Stimulated activated CD8-positive, alpha-beta memory T cell treated with anti-CD3 and anti-CD28 coated beads, Interleukin-7, amount 100 ng/mL, for 24 hours (primary cell): ENCODE results near the gene TBC1D25.
"Not testable (repeated sequence)": the region's sequence is repeated elsewhere in the genome, so short reads cannot be mapped to it uniquely, and the experiment has no call there.

ENCODE experiments used
- DNase-seq: peaks from one replicate; pipeline ENCODE4 v3.0.0-alpha.2; 2020; ENCODE audit warnings: low read depth

The TBC1D25 gene

GRCh38 chrX:48515842-48516241 is 23.7 kb upstream of the TBC1D25 start:
- DNase-seq = no peak

GRCh38 chrX:48516285-48516684 is 23.2 kb upstream of the TBC1D25 start:
- no peak for DNase-seq

GRCh38 chrX:48516987-48517386 is 22.5 kb upstream of the TBC1D25 start:
- DNase-seq = no peak

- not testable (repeated sequence) for DNase-seq
Measured at GRCh38 chrX:48519481-48519880, 20.0 kb upstream of the TBC1D25 start.

- DNase-seq = no peak
Measured at GRCh38 chrX:48520455-48520854, 19.1 kb upstream of the TBC1D25 start.

- no peak for DNase-seq
Measured at GRCh38 chrX:48520976-48521352, 18.6 kb upstream of the TBC1D25 start.

- DNase-seq = peak; percentile 73
Measured at GRCh38 chrX:48521353-48522243, 17.9 kb upstream of the TBC1D25 start, which contains the start of gene EBP. Gene EBP, plus strand, starts transcription at chrX:48521808. Its CDS starts 1,964 bp downstream, at chrX:48523772.

- DNase-seq = no peak
Measured at GRCh38 chrX:48522291-48522690, 17.2 kb upstream of the TBC1D25 start.

- DNase-seq = no peak
Measured at GRCh38 chrX:48523682-48524081, 15.8 kb upstream of the TBC1D25 start.

GRCh38 chrX:48525853-48526252 is 13.7 kb upstream of the TBC1D25 start:
- not testable (repeated sequence) for DNase-seq

- no peak for DNase-seq
Measured at GRCh38 chrX:48530736-48531135, 8.8 kb upstream of the TBC1D25 start.

GRCh38 chrX:48531358-48531959 is 8.1 kb upstream of the TBC1D25 start:
- DNase-seq = no peak

GRCh38 chrX:48532161-48532560 is 7.4 kb upstream of the TBC1D25 start:
- no peak for DNase-seq

- no peak for DNase-seq
Measured at GRCh38 chrX:48533165-48533564, 6.3 kb upstream of the TBC1D25 start.

- no peak for DNase-seq
Measured at GRCh38 chrX:48538641-48539344, 721 bp upstream of the TBC1D25 start.

GRCh38 chrX:48540028-48540375 is 488 bp downstream of the TBC1D25 start:
- no peak for DNase-seq

GRCh38 chrX:48540480-48540879 is 966 bp downstream of the TBC1D25 start:
- no peak for DNase-seq

- DNase-seq = no peak
Measured at GRCh38 chrX:48541140-48541814, 1.8 kb downstream of the TBC1D25 start.

GRCh38 chrX:48548871-48549270 is 9.4 kb downstream of the TBC1D25 start:
- DNase-seq = no peak

- not testable (repeated sequence) for DNase-seq
Measured at GRCh38 chrX:48555731-48556325, 16.3 kb downstream of the TBC1D25 start.

GRCh38 chrX:48558271-48558670 is 18.8 kb downstream of the TBC1D25 start:
- no peak for DNase-seq

GRCh38 chrX:48559636-48560035 is 20.1 kb downstream of the TBC1D25 start:
- DNase-seq = no peak
